NB4 (cell line): ENCODE results near the gene CPEB3.

ENCODE experiments used
- DNase-seq: peaks from one replicate; pipeline ENCODE4 v3.0.0; 2010; ENCODE audit warnings: low read depth
- H3K4me3 ChIP-seq: one replicate; pipeline ENCODE4 v1.5.1; 2011; ENCODE audit warnings: mild to moderate bottlenecking, low read depth, low read length, moderate library complexity
- CTCF ChIP-seq: IDR thresholded peaks from one replicate; pipeline ENCODE4 v1.5.1; 2012; ENCODE audit warnings: low read depth, low read length
- MAX ChIP-seq: IDR thresholded peaks from 2 replicates; pipeline ENCODE4 v1.6.1; 2011; ENCODE audit warnings: low read depth, low read length
- MYC ChIP-seq: IDR thresholded peaks from 2 replicates; pipeline ENCODE4 v1.6.1; 2011; ENCODE audit warnings: low read depth, low read length
- POLR2A ChIP-seq: IDR thresholded peaks from 2 replicates; pipeline ENCODE4 v1.6.1; 2011; ENCODE audit warnings: mild to moderate bottlenecking; ENCODE audit not compliant: insufficient read length; ENCODE audit errors: extremely low read depth

CPEB3 gene

GRCh38 chr10:92130622-92131274, 160.1 kb downstream of the CPEB3 start:
- no peak for DNase-seq
- H3K4me3 ChIP-seq, result no peak overlapping the region
- TF ChIP-seq MYC, result no peak
- TF ChIP-seq POLR2A, result no peak
- no peak for TF ChIP-seq CTCF
- no peak for TF ChIP-seq MAX

- no peak overlapping the region for H3K4me3 ChIP-seq
- TF ChIP-seq POLR2A (no peak), MAX (no peak), MYC (no peak), CTCF (no peak)
- DNase-seq, result no peak
Measured at GRCh38 chr10:92126100-92126650, 164.7 kb downstream of the CPEB3 start.

GRCh38 chr10:92125144-92125543, 165.7 kb downstream of the CPEB3 start:
- TF ChIP-seq CTCF, result no peak
- no peak for TF ChIP-seq MAX
- TF ChIP-seq MYC, result no peak
- TF ChIP-seq POLR2A, result no peak
- no peak for DNase-seq
- no peak overlapping the region for H3K4me3 ChIP-seq

- no peak overlapping the region for H3K4me3 ChIP-seq
- peak; percentile 16 for DNase-seq
- no peak for TF ChIP-seq MYC
- TF ChIP-seq POLR2A, result no peak
- no peak for TF ChIP-seq MAX
- no peak for TF ChIP-seq CTCF
Measured at GRCh38 chr10:92124616-92125143, 166.2 kb downstream of the CPEB3 start.

- TF ChIP-seq MAX (no peak), MYC (no peak)
- DNase-seq, result no peak
- H3K4me3 ChIP-seq, result no peak overlapping the region
Measured at GRCh38 chr10:92124020-92124419, 166.9 kb downstream of the CPEB3 start.

GRCh38 chr10:92122941-92123450, 167.9 kb downstream of the CPEB3 start:
- DNase-seq, result no peak
- H3K4me3 ChIP-seq, result no peak overlapping the region
- TF ChIP-seq POLR2A (no peak), CTCF (no peak), MYC (no peak), MAX (no peak)
